Measurements from ENCODE around the gene SLITRK1. TPM values are rescaled to one million over a fixed set of nuclear protein-coding genes. Genes with fewer than 3 reads are reported as not detected.
A peak's percentile ranks its signal among the peaks of the same experiment; 100 is the strongest.

SLITRK1 gene
- total RNA-seq, 1 experiment from 2014 or later = not detected

- no peaks in the 10 kb centered on the region for H3K27me3 ChIP-seq
- no peak for DNase-seq
- no peaks in the 10 kb centered on the region for H3K9me3 ChIP-seq
- H3K36me3 ChIP-seq = no peaks in the 10 kb centered on the region
- H3K4me3 ChIP-seq = peak overlapping the region; percentile 15; the same call in 1 of the 2 replicates
These were observed 2.7 kb downstream of the SLITRK1 start for GRCh38 chr13:83879431-83880171.

- no peak for DNase-seq
- H3K4me3 ChIP-seq = peak overlapping the region; percentile 15; the same call in 1 of the 2 replicates
- H3K36me3 ChIP-seq = no peaks in the 10 kb centered on the region
- H3K27me3 ChIP-seq = no peaks in the 10 kb centered on the region
- H3K9me3 ChIP-seq = no peaks in the 10 kb centered on the region
These were observed 3.4 kb downstream of the SLITRK1 start for GRCh38 chr13:83878691-83879430.

DNA sequence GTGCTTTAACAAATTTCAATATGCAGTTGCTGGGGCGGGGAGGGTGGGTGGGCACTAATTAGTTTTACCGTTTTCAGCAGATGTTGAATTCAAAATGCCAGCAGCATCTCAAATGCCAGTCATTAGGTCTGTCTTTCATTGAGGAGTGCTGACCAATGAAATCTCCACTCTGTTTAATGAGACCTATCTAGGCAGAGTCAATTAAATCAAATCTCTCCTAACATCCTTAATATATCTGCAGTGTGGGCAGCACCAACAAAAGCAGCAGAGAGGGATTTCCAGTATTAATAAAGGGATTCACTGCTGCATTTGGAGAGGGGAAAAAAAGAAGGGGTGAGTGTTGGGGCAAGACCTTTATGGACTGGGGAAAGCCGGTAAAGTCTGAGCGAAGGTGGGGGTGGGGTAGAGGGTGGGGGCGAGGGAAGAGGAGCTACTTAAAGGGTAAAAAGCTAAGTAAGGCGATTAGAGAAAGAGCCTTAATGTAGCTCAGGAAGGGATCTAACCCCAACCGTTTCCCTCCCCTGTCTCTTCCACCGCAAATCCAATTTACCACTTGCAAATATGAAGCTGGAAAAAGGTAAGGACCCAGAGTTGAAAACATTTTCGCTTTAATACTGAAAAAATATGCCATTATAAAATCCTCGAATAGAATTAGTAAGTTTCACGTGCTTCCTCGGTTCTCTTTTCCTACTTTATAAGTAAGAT, 4.5 kb downstream of the SLITRK1 start:
- no peaks in the 10 kb centered on the region for H3K27me3 ChIP-seq
- no peak for DNase-seq
- no peaks in the 10 kb centered on the region for H3K36me3 ChIP-seq
- no peak overlapping the region for H3K4me3 ChIP-seq
- no peaks in the 10 kb centered on the region for H3K9me3 ChIP-seq

- DNase-seq = no peak
- Histone ChIP-seq H3K4me3 (no peak overlapping the region), H3K36me3 (no peaks in the 10 kb centered on the region), H3K9me3 (no peaks in the 10 kb centered on the region), H3K27me3 (no peaks in the 10 kb centered on the region)
These were observed 5.7 kb downstream of the SLITRK1 start for GRCh38 chr13:83876546-83876945.

DNA sequence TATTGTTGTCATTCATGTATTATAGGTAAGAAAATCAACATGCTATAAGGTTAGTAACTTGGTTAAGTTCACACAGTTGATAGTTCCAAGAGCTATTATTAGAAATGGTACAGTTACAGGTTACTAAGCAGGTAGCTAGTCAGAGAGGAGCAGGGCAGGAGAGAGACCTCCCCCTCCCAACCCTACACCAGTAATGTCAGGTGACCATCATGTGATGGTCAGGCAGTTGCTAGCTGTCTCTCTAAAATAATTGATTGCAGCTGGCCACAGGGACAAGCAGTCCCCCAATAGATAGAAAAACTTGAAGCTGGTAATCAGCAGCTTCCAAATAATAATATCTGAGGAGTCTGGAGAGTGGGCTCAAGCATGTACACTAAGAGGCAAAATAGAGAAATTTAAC, 14.6 kb downstream of the SLITRK1 start:
- H3K27me3 ChIP-seq = no peaks in the 10 kb centered on the region
- no peak for DNase-seq
- no peaks in the 10 kb centered on the region for H3K9me3 ChIP-seq
- no peaks in the 10 kb centered on the region for H3K36me3 ChIP-seq
- no peak overlapping the region for H3K4me3 ChIP-seq

DNA sequence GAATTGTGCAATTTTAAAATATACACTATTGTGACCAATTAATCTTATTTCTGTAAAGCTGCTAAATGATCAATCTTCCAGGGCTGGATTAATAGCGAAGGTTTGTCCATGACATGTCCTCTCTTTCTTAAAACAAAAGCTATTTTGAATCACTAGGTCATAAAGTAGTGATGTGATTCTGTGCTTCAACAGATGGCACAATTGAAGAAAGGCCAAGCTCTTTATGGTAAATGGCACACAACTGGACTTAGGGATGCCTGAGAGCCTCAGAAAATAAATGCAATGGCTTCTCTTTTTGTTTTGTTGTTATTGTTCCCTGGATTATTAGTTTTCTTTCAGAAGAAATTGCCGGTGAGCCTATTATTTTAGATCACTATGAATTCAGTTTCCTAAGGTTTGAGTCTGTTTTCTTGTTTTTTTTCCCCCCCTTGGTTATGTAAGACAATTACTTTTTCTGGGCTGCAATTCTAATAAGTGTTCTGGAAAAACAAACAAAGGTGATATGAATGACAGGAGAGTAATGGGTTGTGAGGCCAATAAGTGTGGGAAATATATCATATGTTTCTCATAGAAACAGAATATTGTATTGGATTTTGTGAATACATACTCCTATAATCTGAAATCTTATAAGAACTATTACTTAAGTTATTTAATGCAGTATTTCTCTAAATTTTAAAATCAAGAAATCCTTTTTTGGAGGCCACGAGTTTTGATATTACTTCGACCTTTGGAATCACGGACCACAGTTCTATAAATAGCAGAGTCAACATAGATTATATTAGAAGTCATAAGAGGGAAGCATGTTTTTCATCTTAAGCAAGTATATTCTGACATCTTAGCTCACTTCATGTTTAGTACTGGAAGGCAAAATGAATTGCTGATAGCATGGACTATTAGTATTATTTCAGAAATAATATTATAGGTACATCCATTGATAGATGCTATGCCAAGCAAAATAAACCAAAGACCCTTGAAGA, 16.8 kb downstream of the SLITRK1 start:
- Histone ChIP-seq H3K27me3 (no peaks in the 10 kb centered on the region), H3K36me3 (no peaks in the 10 kb centered on the region), H3K9me3 (no peaks in the 10 kb centered on the region), H3K4me3 (no peak overlapping the region)
- no peak for DNase-seq

DNA sequence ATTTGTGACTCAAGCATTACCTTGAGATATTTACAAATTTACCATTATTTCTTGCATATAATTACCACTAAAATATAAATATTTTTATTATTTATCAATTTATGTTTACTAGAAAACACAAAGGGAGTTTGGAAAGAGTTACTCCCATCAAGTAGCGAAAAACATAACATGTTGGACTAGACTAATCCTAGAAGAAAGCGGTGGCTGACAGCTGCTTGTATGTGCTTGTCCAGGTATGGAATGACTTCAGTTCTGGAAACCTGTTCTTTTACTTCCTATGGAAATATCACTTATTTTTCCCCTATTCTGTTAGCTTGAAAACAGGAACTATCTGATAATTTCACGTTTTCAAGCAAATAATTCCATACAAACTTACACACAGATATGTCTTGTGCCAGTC, 28.5 kb downstream of the SLITRK1 start:
- DNase-seq = no peak
- Histone ChIP-seq H3K4me3 (no peak overlapping the region), H3K9me3 (no peaks in the 10 kb centered on the region), H3K36me3 (no peaks in the 10 kb centered on the region), H3K27me3 (no peaks in the 10 kb centered on the region)

GRCh38 chr13:83845106-83845505, 37.2 kb downstream of the SLITRK1 start:
- Histone ChIP-seq H3K27me3 (no peaks in the 10 kb centered on the region), H3K9me3 (no peaks in the 10 kb centered on the region), H3K4me3 (no peak overlapping the region), H3K36me3 (no peaks in the 10 kb centered on the region)
- DNase-seq = no peak

GRCh38 chr13:83839146-83839545, 43.1 kb downstream of the SLITRK1 start:
- H3K27me3 ChIP-seq = no peaks in the 10 kb centered on the region
- DNase-seq = no peak
- H3K9me3 ChIP-seq = no peaks in the 10 kb centered on the region
- H3K4me3 ChIP-seq = no peak overlapping the region
- no peaks in the 10 kb centered on the region for H3K36me3 ChIP-seq

- no peaks in the 10 kb centered on the region for H3K9me3 ChIP-seq
- no peaks in the 10 kb centered on the region for H3K27me3 ChIP-seq
- no peak overlapping the region for H3K4me3 ChIP-seq
- no peak for DNase-seq
- no peaks in the 10 kb centered on the region for H3K36me3 ChIP-seq
These were observed 50.5 kb downstream of the SLITRK1 start for GRCh38 chr13:83831796-83832195.

GRCh38 chr13:83829810-83830209, 52.5 kb downstream of the SLITRK1 start:
- Histone ChIP-seq H3K27me3 (no peaks in the 10 kb centered on the region), H3K4me3 (no peak overlapping the region), H3K36me3 (no peaks in the 10 kb centered on the region), H3K9me3 (no peaks in the 10 kb centered on the region)
- no peak for DNase-seq

GRCh38 chr13:83827338-83827737, 54.9 kb downstream of the SLITRK1 start:
- Histone ChIP-seq H3K4me3 (no peak overlapping the region), H3K27me3 (no peaks in the 10 kb centered on the region), H3K36me3 (no peaks in the 10 kb centered on the region), H3K9me3 (no peaks in the 10 kb centered on the region)
- DNase-seq = no peak
